GM12878 (cell line): ENCODE results near the gene KANSL3. TPM values are rescaled to one million over a fixed set of nuclear protein-coding genes. Genes with fewer than 3 reads are reported as not detected.

Source experiments
- ATAC-seq: fragments of 200-7000 bp; cut with Tn5 transposase; 3 replicates; pipeline ENCODE4 v1.9.1; 2020; ENCODE audit warnings: mild to moderate bottlenecking, moderate library complexity
- BruUV-seq: library from RNA; stranded (reverse); fragments of 400-500 nt; replicated peaks from 2 replicates; lab custom pipeline; 2021; lab: Mats Ljungman, UMichigan
- CTCF ChIA-PET: fragments of 300-600 bp; sonication (Branson Sonifier 250); formaldehyde crosslinking; extraction: SDS; loops from one replicate; lab custom pipeline; 2021; ENCODE audit warnings: inconsistent platforms; lab: Yijun Ruan, JAX
- POLR2A ChIA-PET: fragments of 350-600 bp; formaldehyde crosslinking; extraction: SDS; loops from one replicate; lab custom pipeline; 2021; ENCODE audit warnings: inconsistent platforms; lab: Charles Lee
- RAD21 ChIA-PET: fragments of 300-600 bp; sonication (Branson Sonifier 250); formaldehyde crosslinking; loops from one replicate; lab custom pipeline; 2023; ENCODE audit warnings: antibody characterized with exemption; ENCODE audit not compliant: unreplicated experiment; lab: Charles Lee
- SMC1A ChIA-PET: fragments of 300-600 bp; sonication (Branson Sonifier 250); formaldehyde crosslinking; loops from one replicate; lab custom pipeline; 2023; ENCODE audit not compliant: unreplicated experiment, uncharacterized antibody; lab: Charles Lee
- DNase-seq: peaks from one replicate; pipeline ENCODE4 v3.0.0-alpha.2; 2011; ENCODE audit warnings: low read depth, low spot score
- FAIRE-seq: peaks from 3 replicates; lab custom pipeline; 2011; peaks lifted over from hg19 to GRCh38; lab: Jason Lieb, UNC
- H2AFZ ChIP-seq: 2 replicates; pipeline ENCODE4 v1.6.0; 2011; ENCODE audit warnings: low read depth, low read length, control low read depth; ENCODE audit not compliant: control insufficient read depth
- H3K27ac ChIP-seq: 2 replicates; pipeline ENCODE4 v1.5.1; 2011; ENCODE audit warnings: control low read depth; ENCODE audit not compliant: control insufficient read depth, insufficient read depth
- H3K27me3 ChIP-seq, 2 experiments: replicated peaks in 1 of 2; 2 replicates each; pipeline versions ENCODE4 v1.6.0 to v1.6.1; 2011; ENCODE audit warnings: low read length in 1 of 2; ENCODE audit not compliant: control insufficient read depth in 2 of 2, insufficient read depth in 2 of 2
- H3K36me3 ChIP-seq, 2 experiments: 2 replicates each; pipeline ENCODE4 v1.5.1; 2011; ENCODE audit warnings: low read length in 1 of 2; ENCODE audit not compliant: control insufficient read depth in 2 of 2, insufficient read depth in 2 of 2
- H3K4me1 ChIP-seq: 2 replicates; pipeline ENCODE4 v1.6.1; 2011; ENCODE audit warnings: mild to moderate bottlenecking, low read length, moderate library complexity, mixed read lengths; ENCODE audit not compliant: control insufficient read depth, insufficient read depth
- H3K4me2 ChIP-seq: 2 replicates; pipeline ENCODE4 v1.6.0; 2011; ENCODE audit warnings: control low read depth; ENCODE audit not compliant: control insufficient read depth, insufficient read depth
- H3K4me3 ChIP-seq: fragments of 200-600 bp; sonication (generic); 2 replicates; pipeline ENCODE4 v1.5.1; 2016
- H3K79me2 ChIP-seq: 2 replicates; pipeline ENCODE4 v1.6.0; 2011; ENCODE audit warnings: low read length; ENCODE audit not compliant: control insufficient read depth, insufficient read depth
- H3K9ac ChIP-seq: 2 replicates; pipeline ENCODE4 v1.8.0; 2011; ENCODE audit warnings: low read length, control low read depth, mixed read lengths; ENCODE audit not compliant: control insufficient read depth, insufficient read depth
- H3K9me3 ChIP-seq: replicated peaks from 3 replicates; pipeline ENCODE4 v1.5.1; 2011; ENCODE audit warnings: mild to moderate bottlenecking, low read length; ENCODE audit not compliant: control insufficient read depth, insufficient read depth
- H4K20me1 ChIP-seq: 2 replicates; pipeline ENCODE4 v1.6.0; 2011; ENCODE audit not compliant: control insufficient read depth, insufficient read depth
- CBX5 ChIP-seq: sonication (generic); IDR thresholded peaks from 2 replicates; pipeline ENCODE4 v1.6.1; 2016; ENCODE audit warnings: low read depth, moderate library complexity, mild to moderate bottlenecking, inconsistent platforms
- CREB1 ChIP-seq: IDR thresholded peaks from 2 replicates; pipeline ENCODE4 v1.6.1; 2012; ENCODE audit warnings: low read depth, mild to moderate bottlenecking, inconsistent platforms
- CREM ChIP-seq: IDR thresholded peaks from 2 replicates; pipeline ENCODE4 v1.6.1; 2014; ENCODE audit warnings: antibody characterized with exemption, low read depth
- FOXK2 ChIP-seq: fragments of 450-650 bp; IDR thresholded peaks from 2 replicates; pipeline ENCODE4 v1.6.1; 2017; ENCODE audit warnings: mild to moderate bottlenecking, moderate library complexity
- MEF2B ChIP-seq: fragments of 450-650 bp; IDR thresholded peaks from 2 replicates; pipeline ENCODE4 v1.6.1; 2018; ENCODE audit warnings: mild to moderate bottlenecking, moderate library complexity; ENCODE audit not compliant: partially characterized antibody, poor library complexity, severe bottlenecking
- MTA3 ChIP-seq: IDR thresholded peaks from 2 replicates; pipeline ENCODE4 v1.6.1; 2012; ENCODE audit warnings: low read length, inconsistent platforms, borderline replicate concordance
- POLR2A ChIP-seq: IDR thresholded peaks from 2 replicates; pipeline ENCODE4 v1.6.1; 2011; ENCODE audit warnings: low read depth, mild to moderate bottlenecking, low read length
- POU2F2 ChIP-seq: IDR thresholded peaks from 3 replicates; pipeline ENCODE4 v1.6.1; 2011; ENCODE audit warnings: low read depth, mild to moderate bottlenecking, low read length, borderline replicate concordance
- SMAD1 ChIP-seq: fragments of 450-650 bp; IDR thresholded peaks from 2 replicates; pipeline ENCODE4 v1.6.1; 2018; ENCODE audit warnings: mild to moderate bottlenecking, low read depth; ENCODE audit not compliant: partially characterized antibody
- TAF1 ChIP-seq: IDR thresholded peaks from 2 replicates; pipeline ENCODE4 v1.6.1; 2011; ENCODE audit warnings: mild to moderate bottlenecking, low read depth, low read length, borderline replicate concordance
- YBX1 ChIP-seq: fragments of 450-650 bp; IDR thresholded peaks from 2 replicates; pipeline ENCODE4 v1.6.1; 2016; ENCODE audit warnings: antibody characterized with exemption
- ZNF217 ChIP-seq: fragments of 450-650 bp; IDR thresholded peaks from 2 replicates; pipeline ENCODE4 v1.6.1; 2017; ENCODE audit warnings: antibody characterized with exemption, mild to moderate bottlenecking
- ZSCAN29 ChIP-seq: fragments of 450-650 bp; IDR thresholded peaks from 2 replicates; pipeline ENCODE4 v1.6.1; 2017; ENCODE audit warnings: mild to moderate bottlenecking, moderate library complexity
- WGBS: methylation state at CpG from one replicate; pipeline ENCODE4 v1.1.6; 2016; ENCODE audit warnings: low lambda C conversion rate; ENCODE audit not compliant: insufficient replicate concordance, insufficient coverage; ENCODE audit errors: missing lambda C conversion rate; 5-methylcytosine and 5-hydroxymethylcytosine counted together
- in situ Hi-C: fragments of 300-500 bp; cut with MboI; formaldehyde crosslinking; loops from 9 replicates; pipeline ENCODE4 v1.14.3; 2018; ENCODE audit warnings: mixed read lengths
- intact Hi-C: fragments of 100-400 bp; cut with micrococcal nuclease; formaldehyde crosslinking; loops from one replicate; pipeline ENCODE4 v1.14.2; 2022; ENCODE audit not compliant: unreplicated experiment
- polyA plus RNA-seq, 11 experiments: library from polyadenylated mRNA; depleted of rRNA in 4 of 11; unstranded in 6 of 11; stranded (reverse) in 5 of 11; fragments of >200 nt; fragmentation: Nextera tagmentation in 4 of 11; fragmentation: Illumina TruSeq in 1 of 11; extraction: Ambion mirVana in 4 of 11; extraction: Trizol in 1 of 11; gene quantifications; 1 replicate in 1 of 11; 2 replicates in 10 of 11; pipeline versions ENCODE4 v1.2.1 to v1.2.3, GENCODE V29; 2011 to 2016; ENCODE audit warnings: inconsistent platforms in 2 of 11, missing spikeins in 2 of 11, low read depth in 1 of 11
- total RNA-seq, 4 experiments: library from RNA; depleted of rRNA in 3 of 4; stranded (reverse); fragments of >200 nt in 3 of 4; fragmentation: Illumina TruSeq in 1 of 4; extraction: Trizol in 1 of 4; gene quantifications; 2 replicates each; pipeline versions ENCODE4 v1.2.1 to v1.2.3, GENCODE V29; 2013 to 2021
- TF ChIP-seq, protein P1 (sequence below): IDR thresholded peaks from 2 replicates; pipeline ENCODE4 v1.6.1; 2011; ENCODE audit warnings: low read depth, mild to moderate bottlenecking, low read length, moderate library complexity, borderline replicate concordance; ENCODE audit errors: extremely low read depth
- TF ChIP-seq, protein P2 (sequence below): fragments of 450-650 bp; formaldehyde crosslinking; IDR thresholded peaks from 2 replicates; pipeline ENCODE4 v1.4.0; 2022; ENCODE audit warnings: mild to moderate bottlenecking, moderate library complexity
- TF ChIP-seq, protein P3 (sequence below): fragments of 450-650 bp; formaldehyde crosslinking; IDR thresholded peaks from 2 replicates; pipeline ENCODE4 v1.5.0; 2022; ENCODE audit warnings: mild to moderate bottlenecking, missing genetic modification characterization
- TF ChIP-seq, protein P4 (sequence below): IDR thresholded peaks from 2 replicates; pipeline ENCODE4 v1.6.1; 2012; ENCODE audit warnings: low read depth, low read length, improper control_type of control experiment
- TF ChIP-seq, protein P5 (sequence below): fragments of 450-650 bp; IDR thresholded peaks from 2 replicates; pipeline ENCODE4 v1.6.1; 2017; ENCODE audit warnings: borderline replicate concordance

Gene KANSL3
- total and polyA plus RNA-seq, 10 of the 15 experiments (the other 5 are each of a cell fraction or from before 2014, with no cell fraction given): 5.6 to 25.9 (median 16.7) TPM

DNA sequence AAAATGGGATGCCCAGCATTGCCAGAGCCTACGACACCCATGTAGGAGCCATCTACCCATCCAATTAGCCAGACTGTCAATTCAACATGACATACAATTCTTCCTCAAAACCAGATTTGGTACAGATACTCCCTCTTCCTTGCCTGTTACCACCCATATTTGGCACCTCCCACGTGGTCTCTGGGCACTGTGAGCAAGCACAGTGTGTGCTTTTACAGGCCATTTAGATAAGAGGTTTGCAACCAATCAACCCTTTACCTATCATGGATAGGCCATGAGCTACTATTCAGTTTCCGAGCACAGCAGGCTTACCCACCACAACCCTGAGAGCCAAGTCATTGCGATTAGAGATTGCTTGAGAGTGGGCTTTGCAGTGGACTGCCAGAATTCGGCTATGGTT lies 60.6 kb downstream of the KANSL3 start:
- no peaks in the 10 kb centered on the region for H3K27me3 ChIP-seq
- H3K4me3 ChIP-seq: no peak overlapping the region
- H3K9ac ChIP-seq: no peak overlapping the region
- CTCF ChIA-PET: no interaction called here
- no peak overlapping the region for H3K4me2 ChIP-seq
- no peaks in the 10 kb centered on the region for H3K4me1 ChIP-seq
- H3K36me3 ChIP-seq: no peaks in the 10 kb centered on the region
- no peaks in the 10 kb centered on the region for H3K79me2 ChIP-seq
- no peaks in the 10 kb centered on the region for H3K9me3 ChIP-seq
- POLR2A ChIA-PET: no interaction called here
- no peaks in the 10 kb centered on the region for H4K20me1 ChIP-seq
- no peak for DNase-seq
- RAD21 ChIA-PET: no interaction called here
- intact Hi-C loops: loop anchor here (10.0 kb wide), 1 partner anchor 387 kb away; no protein-coding TSS in a partner anchor
- no peak for FAIRE-seq
- no peak overlapping the region for H2AFZ ChIP-seq
- no peak for ATAC-seq
- no peak overlapping the region for H3K27ac ChIP-seq
- BruUV-seq: no TSS peak
- in situ Hi-C loops: no loop called here
- WGBS: 58% methylated on average over 5 of the region's 5 CpGs
- SMC1A ChIA-PET: interaction anchor here (1.0 to 1.1 kb wide), 2 partner anchors 11 to 17 kb away, joined by 3 to 5 read pairs; no protein-coding TSS in a partner anchor
- no peak for TF ChIP-seq ZNF217
- no peak for TF ChIP-seq YBX1
- TF ChIP-seq ZSCAN29: no peak
- no peak for TF ChIP-seq SMAD1
- no peak for TF ChIP-seq POLR2A
- TF ChIP-seq, protein P1, sequence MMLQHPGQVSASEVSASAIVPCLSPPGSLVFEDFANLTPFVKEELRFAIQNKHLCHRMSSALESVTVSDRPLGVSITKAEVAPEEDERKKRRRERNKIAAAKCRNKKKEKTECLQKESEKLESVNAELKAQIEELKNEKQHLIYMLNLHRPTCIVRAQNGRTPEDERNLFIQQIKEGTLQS: no peak
- TF ChIP-seq, protein P2, sequence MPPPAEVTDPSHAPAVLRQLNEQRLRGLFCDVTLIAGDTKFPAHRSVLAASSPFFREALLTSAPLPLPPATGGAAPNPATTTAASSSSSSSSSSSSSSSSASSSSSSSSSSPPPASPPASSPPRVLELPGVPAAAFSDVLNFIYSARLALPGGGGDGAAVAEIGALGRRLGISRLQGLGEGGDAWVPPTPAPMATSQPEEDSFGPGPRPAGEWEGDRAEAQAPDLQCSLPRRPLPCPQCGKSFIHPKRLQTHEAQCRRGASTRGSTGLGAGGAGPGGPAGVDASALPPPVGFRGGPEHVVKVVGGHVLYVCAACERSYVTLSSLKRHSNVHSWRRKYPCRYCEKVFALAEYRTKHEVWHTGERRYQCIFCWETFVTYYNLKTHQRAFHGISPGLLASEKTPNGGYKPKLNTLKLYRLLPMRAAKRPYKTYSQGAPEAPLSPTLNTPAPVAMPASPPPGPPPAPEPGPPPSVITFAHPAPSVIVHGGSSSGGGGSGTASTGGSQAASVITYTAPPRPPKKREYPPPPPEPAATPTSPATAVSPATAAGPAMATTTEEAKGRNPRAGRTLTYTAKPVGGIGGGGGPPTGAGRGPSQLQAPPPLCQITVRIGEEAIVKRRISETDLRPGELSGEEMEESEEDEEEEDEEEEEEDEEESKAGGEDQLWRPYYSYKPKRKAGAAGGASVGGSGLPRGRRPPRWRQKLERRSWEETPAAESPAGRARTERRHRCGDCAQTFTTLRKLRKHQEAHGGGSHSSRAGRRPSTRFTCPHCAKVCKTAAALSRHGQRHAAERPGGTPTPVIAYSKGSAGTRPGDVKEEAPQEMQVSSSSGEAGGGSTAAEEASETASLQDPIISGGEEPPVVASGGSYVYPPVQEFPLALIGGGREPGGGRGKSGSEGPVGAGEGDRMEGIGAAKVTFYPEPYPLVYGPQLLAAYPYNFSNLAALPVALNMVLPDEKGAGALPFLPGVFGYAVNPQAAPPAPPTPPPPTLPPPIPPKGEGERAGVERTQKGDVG (CRISPR knock-in tag): no peak
- no peak for TF ChIP-seq CREB1
- TF ChIP-seq CBX5: no peak
- TF ChIP-seq TAF1: no peak
- no peak for TF ChIP-seq MEF2B
- no peak for TF ChIP-seq CREM
- TF ChIP-seq MTA3: no peak
- TF ChIP-seq, protein P3, sequence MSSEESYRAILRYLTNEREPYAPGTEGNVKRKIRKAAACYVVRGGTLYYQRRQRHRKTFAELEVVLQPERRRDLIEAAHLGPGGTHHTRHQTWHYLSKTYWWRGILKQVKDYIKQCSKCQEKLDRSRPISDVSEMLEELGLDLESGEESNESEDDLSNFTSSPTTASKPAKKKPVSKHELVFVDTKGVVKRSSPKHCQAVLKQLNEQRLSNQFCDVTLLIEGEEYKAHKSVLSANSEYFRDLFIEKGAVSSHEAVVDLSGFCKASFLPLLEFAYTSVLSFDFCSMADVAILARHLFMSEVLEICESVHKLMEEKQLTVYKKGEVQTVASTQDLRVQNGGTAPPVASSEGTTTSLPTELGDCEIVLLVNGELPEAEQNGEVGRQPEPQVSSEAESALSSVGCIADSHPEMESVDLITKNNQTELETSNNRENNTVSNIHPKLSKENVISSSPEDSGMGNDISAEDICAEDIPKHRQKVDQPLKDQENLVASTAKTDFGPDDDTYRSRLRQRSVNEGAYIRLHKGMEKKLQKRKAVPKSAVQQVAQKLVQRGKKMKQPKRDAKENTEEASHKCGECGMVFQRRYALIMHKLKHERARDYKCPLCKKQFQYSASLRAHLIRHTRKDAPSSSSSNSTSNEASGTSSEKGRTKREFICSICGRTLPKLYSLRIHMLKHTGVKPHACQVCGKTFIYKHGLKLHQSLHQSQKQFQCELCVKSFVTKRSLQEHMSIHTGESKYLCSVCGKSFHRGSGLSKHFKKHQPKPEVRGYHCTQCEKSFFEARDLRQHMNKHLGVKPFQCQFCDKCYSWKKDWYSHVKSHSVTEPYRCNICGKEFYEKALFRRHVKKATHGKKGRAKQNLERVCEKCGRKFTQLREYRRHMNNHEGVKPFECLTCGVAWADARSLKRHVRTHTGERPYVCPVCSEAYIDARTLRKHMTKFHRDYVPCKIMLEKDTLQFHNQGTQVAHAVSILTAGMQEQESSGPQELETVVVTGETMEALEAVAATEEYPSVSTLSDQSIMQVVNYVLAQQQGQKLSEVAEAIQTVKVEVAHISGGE (CRISPR knock-in tag): no peak
- no peak for TF ChIP-seq FOXK2
- no peak for TF ChIP-seq POU2F2
- TF ChIP-seq, protein P4, sequence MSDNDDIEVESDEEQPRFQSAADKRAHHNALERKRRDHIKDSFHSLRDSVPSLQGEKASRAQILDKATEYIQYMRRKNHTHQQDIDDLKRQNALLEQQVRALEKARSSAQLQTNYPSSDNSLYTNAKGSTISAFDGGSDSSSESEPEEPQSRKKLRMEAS: no peak
- TF ChIP-seq, protein P5, sequence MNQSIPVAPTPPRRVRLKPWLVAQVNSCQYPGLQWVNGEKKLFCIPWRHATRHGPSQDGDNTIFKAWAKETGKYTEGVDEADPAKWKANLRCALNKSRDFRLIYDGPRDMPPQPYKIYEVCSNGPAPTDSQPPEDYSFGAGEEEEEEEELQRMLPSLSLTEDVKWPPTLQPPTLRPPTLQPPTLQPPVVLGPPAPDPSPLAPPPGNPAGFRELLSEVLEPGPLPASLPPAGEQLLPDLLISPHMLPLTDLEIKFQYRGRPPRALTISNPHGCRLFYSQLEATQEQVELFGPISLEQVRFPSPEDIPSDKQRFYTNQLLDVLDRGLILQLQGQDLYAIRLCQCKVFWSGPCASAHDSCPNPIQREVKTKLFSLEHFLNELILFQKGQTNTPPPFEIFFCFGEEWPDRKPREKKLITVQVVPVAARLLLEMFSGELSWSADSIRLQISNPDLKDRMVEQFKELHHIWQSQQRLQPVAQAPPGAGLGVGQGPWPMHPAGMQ: no peak
